ENCODE results near the gene PTPRG.

Gene PTPRG

GRCh38 chr3:61645148-61645547, 83.8 kb downstream of the PTPRG start:
- H4K91ac ChIP-seq (ENCODE audit: low read depth, low read length) = no peak overlapping the region
- no CpG with 5 or more reads among the region's 2 CpGs for WGBS (ENCODE audit: extremely low coverage, insufficient coverage, insufficient read length)

GRCh38 chr3:61646360-61646759, 85.0 kb downstream of the PTPRG start:
- no peak overlapping the region for H2AFZ ChIP-seq (ENCODE audit: insufficient read depth, low read length, poor library complexity)
- H3K79me1 ChIP-seq (ENCODE audit: low read length) = no peaks in the 10 kb centered on the region
- no peak overlapping the region for H3K14ac ChIP-seq (ENCODE audit: low read length)
- no peak overlapping the region for H2BK12ac ChIP-seq (ENCODE audit: low read length)
- no peak overlapping the region for H4K12ac ChIP-seq (ENCODE audit: low read depth, low read length)
- H3K36me3 ChIP-seq (ENCODE audit: control insufficient read depth in 1 of 2, insufficient read depth in 2 of 2, low read length in 2 of 2) = no peaks in the 10 kb centered on the region
- H3K4me3 ChIP-seq (ENCODE audit: low read depth, low read length) = no peak overlapping the region
- H3K23ac ChIP-seq (ENCODE audit: low read length) = no peak overlapping the region
- H3K4ac ChIP-seq (ENCODE audit: low read depth, low read length) = no peak overlapping the region
- H3K27ac ChIP-seq (ENCODE audit: low read depth, low read length) = no peak overlapping the region
- no peaks in the 10 kb centered on the region for H3K9me3 ChIP-seq (ENCODE audit: insufficient read depth, low read depth, low read length)
- no peaks in the 10 kb centered on the region for H3K79me2 ChIP-seq (ENCODE audit: control insufficient read depth, insufficient read depth, low read length, poor library complexity)
- no peak overlapping the region for H2AK5ac ChIP-seq (ENCODE audit: low read length)
- no peak overlapping the region for H4K8ac ChIP-seq (ENCODE audit: low read depth, low read length)
- no peak overlapping the region for H4K91ac ChIP-seq (ENCODE audit: low read depth, low read length)
- no peak for DNase-seq
- no peak overlapping the region for H3K9ac ChIP-seq (ENCODE audit: low read length)
- no CpG with 5 or more reads among the region's 1 CpG for WGBS (ENCODE audit: extremely low coverage, insufficient coverage, insufficient read length)
- H2BK120ac ChIP-seq (ENCODE audit: insufficient read depth, low read length, poor library complexity) = no peak overlapping the region
- no peak overlapping the region for H2BK5ac ChIP-seq (ENCODE audit: low read depth, low read length, poor library complexity)
- no peak overlapping the region for H3K18ac ChIP-seq (ENCODE audit: low read length)
- no peaks in the 10 kb centered on the region for H3K4me1 ChIP-seq (ENCODE audit: control insufficient read depth in 1 of 2, insufficient read depth in 2 of 2, low read length in 2 of 2)
- no peaks in the 10 kb centered on the region for H3K27me3 ChIP-seq (ENCODE audit: insufficient read depth, low read length)
- no peak overlapping the region for H3K4me2 ChIP-seq (ENCODE audit: low read length)

More at GRCh38 chr3:61645148-61645547, 83.8 kb downstream of the PTPRG start:
- Histone ChIP-seq H3K23ac (ENCODE audit: low read length) (no peak overlapping the region), H3K36me3 (ENCODE audit: control insufficient read depth in 1 of 2, insufficient read depth in 2 of 2, low read length in 2 of 2) (no peaks in the 10 kb centered on the region), H2AK5ac (ENCODE audit: low read length) (no peak overlapping the region), H3K9ac (ENCODE audit: low read length) (no peak overlapping the region), H3K27ac (ENCODE audit: low read depth, low read length) (no peak overlapping the region), H3K4me2 (ENCODE audit: low read length) (no peak overlapping the region), H3K14ac (ENCODE audit: low read length) (no peak overlapping the region), H3K18ac (ENCODE audit: low read length) (no peak overlapping the region), H3K79me2 (ENCODE audit: control insufficient read depth, insufficient read depth, low read length, poor library complexity) (no peaks in the 10 kb centered on the region), H2BK12ac (ENCODE audit: low read length) (no peak overlapping the region), H2BK5ac (ENCODE audit: low read depth, low read length, poor library complexity) (no peak overlapping the region), H4K8ac (ENCODE audit: low read depth, low read length) (no peak overlapping the region), H4K12ac (ENCODE audit: low read depth, low read length) (no peak overlapping the region), H3K4me1 (ENCODE audit: control insufficient read depth in 1 of 2, insufficient read depth in 2 of 2, low read length in 2 of 2) (no peaks in the 10 kb centered on the region), H3K4me3 (ENCODE audit: low read depth, low read length) (no peak overlapping the region), H3K27me3 (ENCODE audit: insufficient read depth, low read length) (no peaks in the 10 kb centered on the region), H3K4ac (ENCODE audit: low read depth, low read length) (no peak overlapping the region), H2BK120ac (ENCODE audit: insufficient read depth, low read length, poor library complexity) (no peak overlapping the region), H2AFZ (ENCODE audit: insufficient read depth, low read length, poor library complexity) (no peak overlapping the region), H3K9me3 (ENCODE audit: insufficient read depth, low read depth, low read length) (no peaks in the 10 kb centered on the region), H3K79me1 (ENCODE audit: low read length) (no peaks in the 10 kb centered on the region)
- DNase-seq = no peak

GRCh38 chr3:61646851-61647525, 85.6 kb downstream of the PTPRG start:
- H3K79me1 ChIP-seq (ENCODE audit: low read length) = no peaks in the 10 kb centered on the region
- H3K4me1 ChIP-seq (ENCODE audit: control insufficient read depth in 1 of 2, insufficient read depth in 2 of 2, low read length in 2 of 2) = no peaks in the 10 kb centered on the region
- no peak overlapping the region for H3K9ac ChIP-seq (ENCODE audit: low read length)
- no peaks in the 10 kb centered on the region for H3K36me3 ChIP-seq (ENCODE audit: control insufficient read depth in 1 of 2, insufficient read depth in 2 of 2, low read length in 2 of 2)
- no peak overlapping the region for H2BK120ac ChIP-seq (ENCODE audit: insufficient read depth, low read length, poor library complexity)
- H3K79me2 ChIP-seq (ENCODE audit: control insufficient read depth, insufficient read depth, low read length, poor library complexity) = no peaks in the 10 kb centered on the region
- DNase-seq = no peak
- H2BK5ac ChIP-seq (ENCODE audit: low read depth, low read length, poor library complexity) = no peak overlapping the region
- H2AK5ac ChIP-seq (ENCODE audit: low read length) = no peak overlapping the region
- no peaks in the 10 kb centered on the region for H3K9me3 ChIP-seq (ENCODE audit: insufficient read depth, low read depth, low read length)
- H4K8ac ChIP-seq (ENCODE audit: low read depth, low read length) = no peak overlapping the region
- no CpG with 5 or more reads among the region's 7 CpGs for WGBS (ENCODE audit: extremely low coverage, insufficient coverage, insufficient read length)
- H4K12ac ChIP-seq (ENCODE audit: low read depth, low read length) = no peak overlapping the region
- no peak overlapping the region for H2BK12ac ChIP-seq (ENCODE audit: low read length)
- no peak overlapping the region for H2AFZ ChIP-seq (ENCODE audit: insufficient read depth, low read length, poor library complexity)
- H3K4me2 ChIP-seq (ENCODE audit: low read length) = no peak overlapping the region
- no peak overlapping the region for H3K23ac ChIP-seq (ENCODE audit: low read length)
- H4K91ac ChIP-seq (ENCODE audit: low read depth, low read length) = no peak overlapping the region
- no peak overlapping the region for H3K4me3 ChIP-seq (ENCODE audit: low read depth, low read length)
- no peak overlapping the region for H3K14ac ChIP-seq (ENCODE audit: low read length)
- no peak overlapping the region for H3K18ac ChIP-seq (ENCODE audit: low read length)
- no peak overlapping the region for H3K27ac ChIP-seq (ENCODE audit: low read depth, low read length)
- H3K4ac ChIP-seq (ENCODE audit: low read depth, low read length) = no peak overlapping the region
- H3K27me3 ChIP-seq (ENCODE audit: insufficient read depth, low read length) = no peaks in the 10 kb centered on the region

GRCh38 chr3:61648481-61648880, 87.1 kb downstream of the PTPRG start:
- DNase-seq = no peak
- Histone ChIP-seq H3K18ac (ENCODE audit: low read length) (no peak overlapping the region), H3K36me3 (ENCODE audit: control insufficient read depth in 1 of 2, insufficient read depth in 2 of 2, low read length in 2 of 2) (no peaks in the 10 kb centered on the region), H4K12ac (ENCODE audit: low read depth, low read length) (no peak overlapping the region), H3K14ac (ENCODE audit: low read length) (no peak overlapping the region), H3K79me2 (ENCODE audit: control insufficient read depth, insufficient read depth, low read length, poor library complexity) (no peaks in the 10 kb centered on the region), H4K91ac (ENCODE audit: low read depth, low read length) (no peak overlapping the region), H2BK12ac (ENCODE audit: low read length) (no peak overlapping the region), H2BK120ac (ENCODE audit: insufficient read depth, low read length, poor library complexity) (no peak overlapping the region), H3K9me3 (ENCODE audit: insufficient read depth, low read depth, low read length) (no peaks in the 10 kb centered on the region), H3K27ac (ENCODE audit: low read depth, low read length) (no peak overlapping the region), H3K4me3 (ENCODE audit: low read depth, low read length) (no peak overlapping the region), H3K79me1 (ENCODE audit: low read length) (no peaks in the 10 kb centered on the region), H3K4me2 (ENCODE audit: low read length) (no peak overlapping the region), H3K4me1 (ENCODE audit: control insufficient read depth in 1 of 2, insufficient read depth in 2 of 2, low read length in 2 of 2) (no peaks in the 10 kb centered on the region), H3K4ac (ENCODE audit: low read depth, low read length) (no peak overlapping the region), H4K8ac (ENCODE audit: low read depth, low read length) (no peak overlapping the region), H3K9ac (ENCODE audit: low read length) (no peak overlapping the region), H2BK5ac (ENCODE audit: low read depth, low read length, poor library complexity) (no peak overlapping the region), H3K27me3 (ENCODE audit: insufficient read depth, low read length) (no peaks in the 10 kb centered on the region), H2AFZ (ENCODE audit: insufficient read depth, low read length, poor library complexity) (no peak overlapping the region), H2AK5ac (ENCODE audit: low read length) (no peak overlapping the region), H3K23ac (ENCODE audit: low read length) (no peak overlapping the region)
- no CpG with 5 or more reads among the region's 2 CpGs for WGBS (ENCODE audit: extremely low coverage, insufficient coverage, insufficient read length)
